Measurements from ENCODE around the gene MIB1. TPM values are rescaled to one million over a fixed set of nuclear protein-coding genes. Genes with fewer than 3 reads are reported as not detected.

MIB1 gene
- total RNA-seq, 2 experiments from 2014 or later = 13.6 to 15.3 TPM

- DNase-seq = no peak
- Histone ChIP-seq H3K4me3 (ENCODE audit: low read length) (no peak overlapping the region), H3K9me3 (ENCODE audit: control insufficient read depth in 1 of 2, insufficient read depth in 1 of 2, low read length in 2 of 2) (no peaks in the 10 kb centered on the region), H3K36me3 (ENCODE audit: insufficient read depth, low read length) (peaks cover 5% of the 10 kb centered on the region), H3K4me1 (ENCODE audit: insufficient read depth, low read length) (no peaks in the 10 kb centered on the region), H3K27ac (ENCODE audit: low read depth in 1 of 2, low read length in 2 of 2) (no peak overlapping the region), H3K27me3 (ENCODE audit: control insufficient read depth in 1 of 2, insufficient read depth in 2 of 2, low read length in 2 of 2) (no peaks in the 10 kb centered on the region)
- ATAC-seq (ENCODE audit: poor library complexity) = no peak
- no peak overlapping the region for H3K27ac Mint-ChIP-seq
- CTCF ChIA-PET = interaction anchor here (0.6 kb wide), 1 partner anchor 10 kb away, joined by 3 read pairs; no protein-coding TSS in a partner anchor
- POLR2A ChIA-PET = no interaction called here
- TF ChIP-seq CTCF (IDR thresholded peaks at IDR 0.05) = no peak
- no peaks in the 10 kb centered on the region for H3K9me3 Mint-ChIP-seq
- peaks cover 45% of the 10 kb centered on the region for H3K36me3 Mint-ChIP-seq (ENCODE audit: low read depth)
- no peaks in the 10 kb centered on the region for H3K27me3 Mint-ChIP-seq
- no peak overlapping the region for H3K4me3 Mint-ChIP-seq
- intact Hi-C loops (cut with DNase I, micrococcal nuclease) = no loop called here
- H3K4me1 Mint-ChIP-seq (ENCODE audit: low read depth) = no peaks in the 10 kb centered on the region
Measured at GRCh38 chr18:21823848-21824247, 83.3 kb downstream of the MIB1 start.

- H3K4me1 ChIP-seq (ENCODE audit: insufficient read depth, low read length) = no peaks in the 10 kb centered on the region
- ATAC-seq (ENCODE audit: poor library complexity) (no peak), DNase-seq (no peak)
- TF ChIP-seq CTCF (IDR thresholded peaks at IDR 0.05) = no peak
- Mint-ChIP-seq H3K27me3 (no peaks in the 10 kb centered on the region), H3K27ac (no peak overlapping the region), H3K4me1 (ENCODE audit: low read depth) (no peaks in the 10 kb centered on the region), H3K9me3 (no peaks in the 10 kb centered on the region), H3K36me3 (ENCODE audit: low read depth) (peaks cover 26% of the 10 kb centered on the region), H3K4me3 (no peak overlapping the region)
- H3K9me3 ChIP-seq (ENCODE audit: control insufficient read depth in 1 of 2, insufficient read depth in 1 of 2, low read length in 2 of 2) = no peaks in the 10 kb centered on the region
- CTCF ChIA-PET = no interaction called here
- H3K36me3 ChIP-seq (ENCODE audit: insufficient read depth, low read length) = peaks cover 3% of the 10 kb centered on the region
- no peaks in the 10 kb centered on the region for H3K27me3 ChIP-seq (ENCODE audit: control insufficient read depth in 1 of 2, insufficient read depth in 2 of 2, low read length in 2 of 2)
- POLR2A ChIA-PET = no interaction called here
- no peak overlapping the region for H3K4me3 ChIP-seq (ENCODE audit: low read length)
- H3K27ac ChIP-seq (ENCODE audit: low read depth in 1 of 2, low read length in 2 of 2) = no peak overlapping the region
- intact Hi-C loops (cut with DNase I, micrococcal nuclease) = no loop called here
Measured at GRCh38 chr18:21826196-21826595, 85.6 kb downstream of the MIB1 start.

- DNase-seq (no peak), ATAC-seq (ENCODE audit: poor library complexity) (no peak)
- Histone ChIP-seq H3K27ac (ENCODE audit: low read depth in 1 of 2, low read length in 2 of 2) (no peak overlapping the region), H3K4me1 (ENCODE audit: insufficient read depth, low read length) (no peaks in the 10 kb centered on the region), H3K36me3 (ENCODE audit: insufficient read depth, low read length) (peaks cover 3% of the 10 kb centered on the region), H3K27me3 (ENCODE audit: control insufficient read depth in 1 of 2, insufficient read depth in 2 of 2, low read length in 2 of 2) (no peaks in the 10 kb centered on the region), H3K4me3 (ENCODE audit: low read length) (no peak overlapping the region), H3K9me3 (ENCODE audit: control insufficient read depth in 1 of 2, insufficient read depth in 1 of 2, low read length in 2 of 2) (no peaks in the 10 kb centered on the region)
- TF ChIP-seq CTCF (IDR thresholded peaks at IDR 0.05) = no peak
- ChIA-PET POLR2A (no interaction called here), CTCF (no interaction called here)
- H3K27me3 Mint-ChIP-seq = no peaks in the 10 kb centered on the region
- intact Hi-C loops (cut with DNase I, micrococcal nuclease) = no loop called here
- no peaks in the 10 kb centered on the region for H3K9me3 Mint-ChIP-seq
- H3K4me3 Mint-ChIP-seq = no peak overlapping the region
- no peaks in the 10 kb centered on the region for H3K4me1 Mint-ChIP-seq (ENCODE audit: low read depth)
- no peak overlapping the region for H3K27ac Mint-ChIP-seq
- H3K36me3 Mint-ChIP-seq (ENCODE audit: low read depth) = peaks cover 20% of the 10 kb centered on the region
Measured at GRCh38 chr18:21826641-21827302, 86.2 kb downstream of the MIB1 start.
